ENCODE data around the gene SMIM29.
A peak's percentile ranks its signal among the peaks of the same experiment; 100 is the strongest.
"Not testable (repeated sequence)": the region's sequence is repeated elsewhere in the genome, so short reads cannot be mapped to it uniquely, and the experiment has no call there.

Gene SMIM29
- total RNA-seq: 10.4 to 17.4 (median 13.6) reads per million in 4 donors

GRCh38 chr6:34248727-34249468, at the start of gene SMIM29:
Gene SMIM29 (minus strand): TSS chr6:34249006. CDS start chr6:34247791, 1,215 bp downstream.
- peak; percentile 94 to 97 (median 96) for DNase-seq

- DNase-seq: peak in 1 of 5 donors; percentile 45
Observed at GRCh38 chr6:34295721-34296120, 46.9 kb upstream of the SMIM29 start.

GRCh38 chr6:34292954-34293353, 44.1 kb upstream of the SMIM29 start:
- DNase-seq: no peak

- no peak for DNase-seq
Observed at GRCh38 chr6:34289137-34289536, 40.3 kb upstream of the SMIM29 start.

GRCh38 chr6:34288581-34288980, 39.8 kb upstream of the SMIM29 start:
- peak in 1 of 5 donors; percentile 53 for DNase-seq

GRCh38 chr6:34285448-34286164, 36.8 kb upstream of the SMIM29 start:
- DNase-seq: no peak

GRCh38 chr6:34284563-34285447, 36.0 kb upstream of the SMIM29 start:
- DNase-seq: no peak

- DNase-seq: no peak
Observed at GRCh38 chr6:34281702-34282334, 33.0 kb upstream of the SMIM29 start.

GRCh38 chr6:34280216-34280615, 31.4 kb upstream of the SMIM29 start:
- DNase-seq: no peak

- no peak for DNase-seq
Observed at GRCh38 chr6:34278833-34279232, 30.0 kb upstream of the SMIM29 start.

- DNase-seq: no peak
Observed at GRCh38 chr6:34277763-34278112, 28.9 kb upstream of the SMIM29 start.

GRCh38 chr6:34276881-34277762, 28.3 kb upstream of the SMIM29 start:
- no peak for DNase-seq

- DNase-seq: no peak
Observed at GRCh38 chr6:34276191-34276590, 27.4 kb upstream of the SMIM29 start.

GRCh38 chr6:34275128-34275804, 26.5 kb upstream of the SMIM29 start:
- no peak for DNase-seq

GRCh38 chr6:34274129-34274528, 25.3 kb upstream of the SMIM29 start:
- DNase-seq: no peak

- no peak for DNase-seq
Observed at GRCh38 chr6:34273242-34273805, 24.5 kb upstream of the SMIM29 start.

- DNase-seq: no peak
Observed at GRCh38 chr6:34272013-34272926, 23.5 kb upstream of the SMIM29 start.

- DNase-seq: not testable (repeated sequence)
Observed at GRCh38 chr6:34269658-34270341, 21.0 kb upstream of the SMIM29 start.

- DNase-seq: not testable (repeated sequence)
Observed at GRCh38 chr6:34269132-34269531, 20.3 kb upstream of the SMIM29 start.
